HG03060 (cell line): Measurements from ENCODE around the gene CGB1.
"Not testable (repeated sequence)": the region's sequence is repeated elsewhere in the genome, so short reads cannot be mapped to it uniquely, and the experiment has no call there.

Source experiments
- ATAC-seq: cut with Tn5 transposase; IDR thresholded peaks from one replicate; pipeline ENCODE4 v1.9.1; 2021; ENCODE audit warnings: low read depth, moderate number of reproducible peaks; ENCODE audit not compliant: unreplicated experiment

The CGB1 gene

GRCh38 chr19:49025088-49025487, 11.6 kb downstream of the CGB1 start:
- ATAC-seq = not testable (repeated sequence)

DNA sequence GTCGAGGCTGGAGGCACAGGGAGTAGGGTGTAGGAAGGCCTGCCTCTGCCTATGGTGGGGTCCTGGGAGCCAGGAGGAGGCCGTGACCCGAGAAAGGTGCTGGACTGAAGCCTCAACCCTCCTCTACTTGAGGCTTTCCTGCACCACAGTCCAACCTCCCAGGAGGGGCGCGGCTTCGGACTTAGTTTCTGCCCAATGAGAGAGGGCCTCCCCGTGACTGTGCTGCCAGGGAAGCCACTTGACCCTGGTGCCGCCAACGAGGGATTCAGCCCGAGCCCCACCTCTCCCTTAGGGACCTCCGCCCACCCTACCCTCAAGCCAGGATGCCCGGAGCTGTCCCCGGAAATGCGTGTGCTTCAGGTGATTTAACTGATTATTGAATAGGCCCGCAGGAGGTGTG, 12.5 kb downstream of the CGB1 start, which contains the start of gene CGB3:
Gene CGB3 (minus strand): TSS at position 101 of the 400 bp plus-strand sequence. CDS start 362 bp downstream, outside the sequence.
- ATAC-seq = not testable (repeated sequence)

GRCh38 chr19:49022116-49022515, 14.6 kb downstream of the CGB1 start:
- ATAC-seq = no peak

- no peak for ATAC-seq
Observed at GRCh38 chr19:49020931-49021895, 15.5 kb downstream of the CGB1 start.

GRCh38 chr19:49020342-49020741, 16.4 kb downstream of the CGB1 start:
- no peak for ATAC-seq

DNA sequence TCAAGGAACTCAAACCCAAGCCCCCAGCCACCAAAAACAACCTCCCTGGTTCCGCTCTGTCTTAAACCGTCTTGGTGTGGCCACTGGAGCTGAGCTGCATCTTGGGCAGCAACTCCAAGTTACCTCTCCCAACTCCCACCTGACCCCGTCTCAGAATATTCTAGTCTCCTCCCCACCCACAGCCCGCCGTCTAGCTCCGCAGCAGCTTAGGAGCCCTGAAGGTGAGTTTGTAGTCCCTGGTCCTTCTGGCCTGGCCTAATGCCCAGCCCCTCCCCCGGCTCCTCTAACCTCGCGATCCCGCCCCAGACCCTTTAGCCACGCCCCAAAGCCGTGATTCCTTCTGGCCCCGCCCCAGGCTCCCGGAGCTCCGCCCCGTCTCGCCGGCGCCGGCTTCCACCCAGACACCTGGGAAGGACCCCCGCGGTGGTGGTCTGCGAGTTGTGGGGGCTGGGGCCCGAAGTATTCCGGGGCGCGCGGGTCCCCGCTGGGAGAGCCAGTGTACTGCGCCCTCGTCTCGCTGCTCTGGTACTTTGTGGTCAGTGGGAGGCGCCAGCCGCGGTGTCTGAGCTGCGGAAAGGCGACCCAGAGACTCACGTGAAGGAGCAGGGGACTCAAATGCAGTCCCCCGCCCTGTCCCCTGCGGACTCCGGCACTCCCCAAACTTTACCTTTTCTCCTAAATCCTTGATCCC, 17.3 kb downstream of the CGB1 start:
- ATAC-seq = no peak

DNA sequence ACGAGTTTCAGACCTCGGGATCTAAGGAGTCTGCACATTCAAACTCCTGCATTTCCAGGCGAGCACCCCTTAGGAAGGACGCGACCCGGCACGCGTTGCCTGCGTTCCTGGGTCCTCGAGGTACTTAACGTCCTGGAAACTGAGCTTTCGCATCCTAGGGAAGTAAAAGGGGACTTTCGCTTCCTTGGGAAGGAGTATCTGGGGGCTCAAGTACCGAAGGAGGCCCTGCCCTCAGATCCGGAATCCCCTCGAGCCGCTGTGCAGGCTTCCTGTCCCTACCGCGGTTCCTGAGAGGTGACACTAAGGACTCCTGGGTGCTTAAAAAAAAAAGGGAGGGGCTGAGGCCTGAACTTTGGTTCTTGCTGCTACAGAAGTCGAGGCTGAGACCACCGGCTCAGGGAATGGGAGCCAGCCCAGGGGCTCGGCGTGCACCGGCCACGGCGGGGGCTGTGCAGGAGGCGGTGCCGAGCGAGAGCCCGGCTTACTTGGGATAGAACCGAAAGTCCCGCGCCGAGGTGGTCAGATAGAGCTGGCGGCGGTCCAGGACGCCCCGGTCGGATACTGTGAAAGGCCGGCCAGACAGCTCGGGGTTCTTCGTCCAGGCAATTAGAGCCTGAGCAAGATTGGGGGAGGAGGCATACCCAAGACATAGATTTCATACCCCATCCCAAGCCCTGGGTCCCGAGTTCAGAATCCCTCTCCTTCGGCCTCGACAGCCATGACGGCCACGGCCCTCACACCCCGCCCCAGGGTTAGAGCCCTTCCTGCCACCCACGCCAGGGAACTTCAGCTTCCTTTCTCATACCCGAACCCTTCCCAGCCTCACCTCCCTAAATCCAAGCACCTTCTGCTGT, 18.1 kb downstream of the CGB1 start:
- ATAC-seq = not testable (repeated sequence)

DNA sequence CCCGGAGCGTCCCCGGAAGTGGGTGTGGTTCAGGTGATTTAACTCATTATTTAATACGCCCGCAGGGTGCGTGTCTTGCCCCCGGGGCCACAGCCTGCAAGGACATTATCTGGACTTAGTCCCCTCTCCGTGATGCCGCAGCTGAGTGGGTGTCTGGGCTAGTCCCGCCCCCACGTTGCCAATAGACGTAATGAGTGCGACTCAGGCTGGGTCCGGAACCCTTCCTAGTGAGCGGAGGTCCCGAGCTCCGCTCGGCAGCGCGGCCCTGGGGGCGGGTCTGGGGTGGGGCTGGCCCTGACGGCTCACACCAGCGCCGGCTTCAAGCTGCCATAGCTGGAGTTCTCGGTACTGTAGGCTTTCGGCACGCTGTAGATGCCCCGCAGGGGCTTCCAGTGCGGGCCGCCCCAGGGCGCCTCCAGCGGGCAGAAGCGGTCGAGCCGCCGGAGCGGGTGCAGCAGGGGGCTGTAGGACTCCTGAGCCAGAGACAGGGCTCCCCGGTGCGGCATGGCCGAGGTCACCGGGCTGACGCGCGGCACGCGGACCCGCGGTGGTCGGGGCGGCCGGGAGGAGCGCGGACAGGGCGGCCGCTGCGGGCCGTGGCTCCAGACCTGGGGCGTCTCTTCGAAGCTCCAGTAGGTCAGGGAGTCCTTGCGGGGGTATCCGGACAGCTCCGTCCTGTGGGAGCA, 18.9 kb downstream of the CGB1 start:
- no peak for ATAC-seq

GRCh38 chr19:49017041-49017665, 19.5 kb downstream of the CGB1 start, which contains the start of gene LHB:
Gene LHB, minus strand, starts transcription at chr19:49017091. Its CDS starts 10 bp downstream, at chr19:49017081.
- ATAC-seq = no peak

DNA sequence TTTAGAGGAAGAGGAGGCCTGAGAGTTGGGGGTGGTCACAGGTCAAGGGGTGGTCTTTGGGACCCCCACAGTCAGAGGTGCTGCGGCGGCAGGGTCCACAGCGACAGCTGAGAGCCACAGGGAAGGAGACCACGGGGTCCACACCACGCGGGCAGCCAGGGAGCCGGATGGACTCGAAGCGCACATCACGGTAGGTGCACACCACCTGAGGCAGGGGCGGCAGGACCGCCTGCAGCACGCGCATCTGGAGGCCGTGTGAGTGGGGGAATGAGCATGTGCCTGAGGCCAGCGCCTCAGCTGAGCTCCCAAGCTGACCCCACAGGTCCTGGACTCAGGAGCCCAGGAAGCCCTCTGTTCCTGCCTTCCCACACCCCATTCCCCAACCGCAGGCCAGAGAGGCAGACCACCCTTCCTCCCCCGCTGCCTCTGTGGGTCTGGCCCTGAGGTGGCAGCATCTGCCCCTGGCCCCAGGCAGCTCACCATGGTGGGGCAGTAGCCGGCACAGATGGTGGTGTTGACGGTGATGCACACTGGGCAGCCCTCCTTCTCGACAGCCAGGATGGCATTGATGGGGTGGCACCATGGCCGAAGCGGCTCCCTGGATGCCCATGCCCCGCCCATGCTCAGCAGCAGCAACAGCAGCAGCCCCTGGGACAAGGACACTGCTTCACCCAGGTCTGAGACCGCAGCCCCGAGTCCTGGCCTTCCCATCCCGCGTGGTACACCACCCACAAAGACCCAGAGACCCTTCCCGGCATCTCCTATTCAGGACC, 20.4 kb downstream of the CGB1 start:
- no peak for ATAC-seq

- no peak for ATAC-seq
Observed at GRCh38 chr19:49014870-49015255, 21.8 kb downstream of the CGB1 start.

DNA sequence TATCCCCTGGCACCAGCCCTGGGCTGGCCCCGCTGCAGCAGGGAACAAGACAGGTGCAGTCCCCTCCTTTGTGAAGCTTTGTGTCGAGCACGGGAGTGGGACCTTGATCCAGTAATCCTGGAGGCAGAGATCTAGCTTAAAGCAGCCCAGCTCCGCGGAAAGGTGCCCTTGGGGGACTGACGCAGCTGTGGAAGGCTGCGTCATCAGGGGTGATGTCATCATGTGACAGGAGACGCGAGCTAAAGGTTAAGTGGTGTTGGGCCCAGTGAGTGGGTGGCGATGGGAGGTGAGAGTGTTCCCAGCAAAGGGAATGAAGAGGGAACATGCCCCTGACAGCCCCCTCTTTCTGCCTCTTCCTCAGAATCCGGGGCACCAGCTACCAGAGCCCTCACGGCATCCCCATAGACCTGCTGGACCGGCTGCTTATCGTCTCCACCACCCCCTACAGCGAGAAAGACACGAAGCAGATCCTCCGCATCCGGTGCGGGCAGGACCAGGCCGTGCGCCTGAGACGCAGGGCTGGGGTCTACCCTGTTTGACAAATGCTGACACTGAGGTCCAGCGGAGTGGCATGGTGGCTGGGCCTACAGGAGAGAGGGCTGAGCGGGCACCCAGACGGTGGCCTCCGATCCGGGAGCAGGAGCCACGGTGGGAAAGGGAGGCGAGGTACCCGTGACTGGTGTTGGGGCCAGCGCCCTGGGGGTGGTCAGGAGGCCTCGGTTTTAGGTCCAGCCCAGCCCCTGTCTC, 22.4 kb downstream of the CGB1 start:
- no peak for ATAC-seq

GRCh38 chr19:49011194-49011593, 25.5 kb downstream of the CGB1 start:
- no peak for ATAC-seq

GRCh38 chr19:49010453-49010852, 26.2 kb downstream of the CGB1 start:
- no peak for ATAC-seq

- ATAC-seq = no peak
Observed at GRCh38 chr19:49009828-49010227, 26.9 kb downstream of the CGB1 start.

GRCh38 chr19:49006905-49007304, 29.8 kb downstream of the CGB1 start:
- no peak for ATAC-seq

GRCh38 chr19:49004964-49005614, 31.6 kb downstream of the CGB1 start:
- no peak for ATAC-seq

DNA sequence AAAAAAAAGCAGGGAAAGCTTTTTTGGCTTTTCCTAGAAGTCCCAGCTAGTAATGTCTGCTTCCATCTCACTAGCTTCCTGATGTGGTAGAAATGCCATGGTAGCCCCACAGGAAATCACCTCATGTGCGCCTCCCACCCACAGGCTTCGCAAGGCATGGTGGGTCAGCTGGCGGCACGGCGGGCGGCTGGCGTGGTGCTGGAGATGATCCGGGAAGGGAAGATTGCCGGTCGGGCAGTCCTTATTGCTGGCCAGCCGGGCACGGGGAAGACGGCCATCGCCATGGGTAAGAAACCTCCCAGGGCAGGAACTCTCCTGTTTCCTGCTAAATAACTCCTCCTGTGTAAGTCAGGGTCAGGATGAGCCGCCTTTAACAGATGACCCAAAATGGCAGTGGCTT, 32.6 kb downstream of the CGB1 start:
- ATAC-seq = no peak
